GM10266 (cell line): ENCODE data around the gene DENND1A.

Source experiments
- DNase-seq: peaks from one replicate; pipeline ENCODE4 v3.0.0; 2012; ENCODE audit errors: extremely low spot score
- TF ChIP-seq, protein P1 (sequence below): IDR thresholded peaks from 2 replicates; pipeline ENCODE4 v1.5.1; 2012; ENCODE audit warnings: mild to moderate bottlenecking, low read depth; ENCODE audit not compliant: control insufficient read depth, insufficient read depth; ENCODE audit errors: missing control alignments

The DENND1A gene

DNA sequence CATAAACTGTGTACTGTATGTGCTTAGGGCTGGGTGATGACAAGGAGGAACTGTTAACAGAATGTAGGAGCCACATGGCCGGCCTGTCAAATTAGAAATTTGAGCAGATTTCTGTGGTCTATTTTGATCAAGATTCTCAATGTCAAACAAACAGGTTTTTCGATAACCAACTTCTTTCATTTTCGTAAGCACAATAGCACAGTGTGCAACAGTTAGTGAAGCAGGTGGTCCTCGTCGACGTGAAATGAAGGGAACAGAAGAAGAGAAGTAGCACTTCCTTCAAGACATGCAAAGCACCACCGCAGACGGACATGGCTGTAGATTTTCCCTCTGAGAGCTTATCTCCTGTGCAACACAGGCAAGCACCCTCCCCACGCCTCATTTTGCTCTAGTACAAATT lies 321.8 kb downstream of the DENND1A start:
- peak; percentile 66 for DNase-seq
- TF ChIP-seq, protein P1, sequence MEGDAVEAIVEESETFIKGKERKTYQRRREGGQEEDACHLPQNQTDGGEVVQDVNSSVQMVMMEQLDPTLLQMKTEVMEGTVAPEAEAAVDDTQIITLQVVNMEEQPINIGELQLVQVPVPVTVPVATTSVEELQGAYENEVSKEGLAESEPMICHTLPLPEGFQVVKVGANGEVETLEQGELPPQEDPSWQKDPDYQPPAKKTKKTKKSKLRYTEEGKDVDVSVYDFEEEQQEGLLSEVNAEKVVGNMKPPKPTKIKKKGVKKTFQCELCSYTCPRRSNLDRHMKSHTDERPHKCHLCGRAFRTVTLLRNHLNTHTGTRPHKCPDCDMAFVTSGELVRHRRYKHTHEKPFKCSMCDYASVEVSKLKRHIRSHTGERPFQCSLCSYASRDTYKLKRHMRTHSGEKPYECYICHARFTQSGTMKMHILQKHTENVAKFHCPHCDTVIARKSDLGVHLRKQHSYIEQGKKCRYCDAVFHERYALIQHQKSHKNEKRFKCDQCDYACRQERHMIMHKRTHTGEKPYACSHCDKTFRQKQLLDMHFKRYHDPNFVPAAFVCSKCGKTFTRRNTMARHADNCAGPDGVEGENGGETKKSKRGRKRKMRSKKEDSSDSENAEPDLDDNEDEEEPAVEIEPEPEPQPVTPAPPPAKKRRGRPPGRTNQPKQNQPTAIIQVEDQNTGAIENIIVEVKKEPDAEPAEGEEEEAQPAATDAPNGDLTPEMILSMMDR = no peak

DNA sequence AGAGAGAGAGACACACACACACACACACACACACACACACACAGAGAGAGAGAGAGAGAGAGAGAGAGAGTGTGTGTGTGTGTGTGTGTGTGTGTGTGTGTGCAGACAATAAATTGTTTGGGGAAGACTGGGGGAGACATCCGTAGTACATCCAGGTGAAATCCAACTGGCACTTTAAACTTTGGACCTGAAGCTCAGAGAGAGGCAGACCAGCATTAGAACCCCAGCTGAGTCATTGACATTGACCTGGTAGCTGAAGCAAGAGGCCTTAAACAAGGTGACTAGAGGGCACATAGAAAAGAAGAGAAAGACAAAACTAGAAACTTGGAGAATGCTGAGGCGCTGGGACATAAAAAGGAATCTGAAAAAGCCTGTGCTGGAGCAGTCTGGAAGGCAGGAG lies 322.4 kb downstream of the DENND1A start:
- no peak for DNase-seq
- TF ChIP-seq, protein P1 = no peak

DNA sequence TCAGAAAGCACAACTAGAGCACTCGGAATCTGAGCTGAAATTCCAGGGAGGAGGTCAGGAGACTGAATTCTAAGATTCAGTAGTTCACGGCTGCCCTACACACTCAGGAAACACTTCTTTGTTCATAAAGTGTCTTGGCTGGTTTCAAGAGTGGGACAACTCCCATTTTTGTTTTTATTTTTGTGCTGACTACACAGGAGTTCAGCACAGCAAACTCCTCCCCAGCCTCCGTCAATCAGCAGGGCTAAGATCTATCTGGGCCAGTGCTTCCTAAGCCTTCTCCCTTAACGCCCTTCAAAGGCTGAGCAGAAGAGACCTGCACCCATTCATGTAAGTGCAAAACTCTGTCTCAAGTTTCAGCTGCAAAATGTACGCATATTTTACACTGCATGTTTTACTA lies 323.8 kb downstream of the DENND1A start:
- TF ChIP-seq, protein P1 = no peak
- no peak for DNase-seq

DNA sequence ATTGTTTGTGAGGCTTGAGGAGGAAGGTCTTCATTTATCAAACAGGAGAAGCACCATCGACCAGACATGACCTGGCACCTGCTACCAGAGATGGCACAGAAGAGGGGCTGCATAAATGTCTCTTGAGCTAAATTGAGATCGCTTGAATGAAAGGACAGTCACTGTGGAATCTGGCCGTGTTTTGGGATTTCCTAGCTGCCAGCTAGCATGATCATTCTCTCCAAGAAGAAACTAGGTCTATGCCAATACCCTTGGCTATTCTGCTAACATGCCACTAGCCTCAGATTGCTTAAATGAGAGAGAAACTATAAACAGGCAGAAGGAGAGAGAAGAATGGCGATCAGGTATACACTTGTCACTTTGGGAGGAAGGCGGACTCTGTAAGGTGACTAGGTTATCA lies 324.6 kb downstream of the DENND1A start:
- TF ChIP-seq, protein P1 = no peak
- no peak for DNase-seq

DNA sequence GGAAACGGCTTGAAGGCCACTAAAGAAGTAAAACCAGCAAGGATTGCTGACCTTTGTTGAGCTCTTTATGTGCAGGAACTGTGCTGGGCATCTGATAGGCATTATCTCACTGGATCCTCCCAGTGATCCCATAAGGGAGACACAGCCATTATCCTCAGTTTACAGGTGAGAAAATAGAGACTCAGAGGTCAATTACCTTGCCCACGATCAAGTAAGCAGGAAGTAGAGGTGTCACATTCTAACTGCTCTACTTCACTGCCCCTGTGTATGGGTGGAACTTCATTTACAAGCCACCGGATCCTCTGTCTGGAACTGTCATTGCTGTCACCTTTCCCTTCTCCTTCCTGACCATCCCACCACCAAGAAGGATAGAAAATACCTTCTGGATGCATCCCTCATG lies 325.1 kb downstream of the DENND1A start:
- TF ChIP-seq, protein P1 = no peak
- DNase-seq = no peak

DNA sequence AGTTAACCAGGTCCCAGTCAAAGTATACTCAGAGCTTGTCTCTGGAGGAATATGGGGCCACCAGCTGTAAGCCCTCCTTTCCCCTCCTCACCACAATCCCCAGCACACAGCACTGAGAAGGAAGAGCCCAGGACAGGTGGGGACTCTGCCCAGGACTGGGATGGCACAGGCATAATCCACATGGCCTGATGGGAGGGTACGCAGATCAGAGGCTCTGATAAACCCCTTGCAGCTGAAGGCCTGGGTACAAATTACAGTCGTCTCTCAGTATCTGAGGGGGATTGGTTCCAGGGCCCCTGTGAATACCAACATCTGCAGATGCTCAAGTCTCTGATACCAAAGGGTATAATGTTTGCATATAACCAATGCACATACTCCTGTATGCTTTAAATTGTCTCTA lies 328.1 kb downstream of the DENND1A start:
- TF ChIP-seq, protein P1 = no peak
- DNase-seq = no peak

DNA sequence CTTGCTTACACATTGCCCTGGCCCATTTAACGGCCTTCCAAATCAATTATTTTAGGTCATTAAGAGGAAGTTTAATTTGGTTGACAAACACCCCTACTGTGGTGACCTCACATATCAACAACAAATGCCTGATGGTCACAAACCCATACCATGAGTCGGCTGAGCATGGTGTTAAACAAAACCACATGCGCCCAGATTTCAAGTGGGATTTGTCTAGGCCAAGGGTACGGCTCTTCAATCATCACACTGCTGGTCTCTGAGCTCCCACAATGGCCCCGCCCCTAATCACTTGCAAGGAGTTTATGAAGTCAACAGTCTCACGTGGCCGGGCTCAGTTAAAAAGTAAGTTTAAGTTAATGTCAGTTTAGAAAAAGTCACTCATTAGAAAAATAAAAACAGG lies 330.1 kb downstream of the DENND1A start:
- DNase-seq = no peak
- TF ChIP-seq, protein P1 = no peak
